Stomach (tissue), 4 donors: ENCODE data around the gene SLAMF1.

Experiments used
- CTCF ChIP-seq, 7 experiments: fragments of 450-650 bp in 4 of 7; fragments of 200-600 bp in 3 of 7; sonication (generic) in 3 of 7; IDR thresholded peaks; one replicate each; pipeline ENCODE4 v1.5.1; 2016 to 2019; ENCODE audit warnings: antibody characterized with exemption in 7 of 7, control low read depth in 2 of 7, mild to moderate bottlenecking in 1 of 7
- POLR2AphosphoS5 ChIP-seq, 3 donors: sonication (generic); formaldehyde crosslinking; IDR thresholded peaks; one replicate each; pipeline ENCODE4 v1.6.1; 2016; ENCODE audit warnings: antibody characterized with exemption in 3 of 3

- TF ChIP-seq POLR2AphosphoS5 (IDR thresholded peaks at IDR 0.05) (no peak), CTCF (IDR thresholded peaks at IDR 0.05) (no peak)
These were observed 58.4 kb downstream of the SLAMF1 start for GRCh38 chr1:160588468-160588867.
